Activated naive CD4-positive, alpha-beta T cell treated with anti-CD3 and anti-CD28 coated beads, Interleukin-2, amount 50 U/mL, for 72 hours (primary cell): Measurements from ENCODE around the gene IFI44. TPM values are rescaled to one million over a fixed set of nuclear protein-coding genes. Genes with fewer than 3 reads are reported as not detected.

Experiments used
- ATAC-seq, 2 donors: fragments of 150-1000 bp; cut with Tn5 transposase; 2 replicates each; pipeline ENCODE4 v1.10.0; 2021; ENCODE audit warnings: mild to moderate bottlenecking in 2 of 2, moderate library complexity in 2 of 2
- DNase-seq, 2 donors: peaks; one replicate each; pipeline ENCODE4 v3.0.0; 2021 to 2022; ENCODE audit warnings: low spot score in 2 of 2
- H3K27ac Mint-ChIP-seq, 2 donors: one replicate each; pipeline ENCODE4 v1.8.0; 2022; ENCODE audit warnings: mild to moderate bottlenecking in 2 of 2, mixed read lengths in 2 of 2
- H3K36me3 Mint-ChIP-seq, 2 donors: one replicate each; pipeline ENCODE4 v1.8.0; 2022; ENCODE audit warnings: mixed read lengths in 2 of 2
- H3K9me3 Mint-ChIP-seq, 2 donors: one replicate each; pipeline ENCODE4 v1.8.0; 2022; ENCODE audit warnings: mixed read lengths in 2 of 2
- total RNA-seq, 2 donors: library from RNA; stranded (reverse); gene quantifications; one replicate each; pipeline ENCODE4 v1.2.3, GENCODE V29; 2022

Gene IFI44
- total RNA-seq, 2 donors from 2014 or later = 13.0 to 59.4 TPM

DNA sequence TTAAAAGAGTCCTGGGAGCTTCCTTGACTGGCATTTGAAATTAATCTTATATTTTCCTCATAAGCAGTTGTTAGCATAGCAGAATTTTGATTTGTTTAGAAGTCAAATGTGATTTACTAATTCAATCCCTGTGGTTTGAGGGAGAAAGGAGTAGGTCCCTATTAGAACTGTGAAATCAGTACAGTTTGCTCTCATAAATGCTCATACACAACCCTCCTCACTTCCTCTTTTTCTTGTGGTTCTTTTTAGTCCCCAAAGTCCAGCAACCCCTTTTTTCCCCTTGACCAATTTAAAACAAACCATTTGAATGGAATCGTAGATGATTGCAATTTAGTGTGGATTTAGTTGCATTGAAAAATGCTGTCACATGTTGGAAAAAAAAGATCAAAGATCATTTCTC, 9.2 kb upstream of the IFI44 start:
- no peak overlapping the region for H3K27ac Mint-ChIP-seq
- peaks cover 0 to 10% of the 10 kb centered on the region in 2 donors for H3K9me3 Mint-ChIP-seq
- ATAC-seq (no peak), DNase-seq (no peak)
- peaks cover 21 to 70% of the 10 kb centered on the region in 2 donors for H3K36me3 Mint-ChIP-seq

- H3K9me3 Mint-ChIP-seq = peaks cover 0 to 16% of the 10 kb centered on the region in 2 donors
- H3K27ac Mint-ChIP-seq = no peak overlapping the region
- DNase-seq = no peak
- peaks cover 21 to 81% of the 10 kb centered on the region in 2 donors for H3K36me3 Mint-ChIP-seq
- no peak for ATAC-seq
These were observed 8.1 kb upstream of the IFI44 start for GRCh38 chr1:78641558-78641957.

GRCh38 chr1:78645723-78646122, 3.9 kb upstream of the IFI44 start:
- Mint-ChIP-seq H3K36me3 (peaks cover 20 to 89% of the 10 kb centered on the region in 2 donors), H3K27ac (no peak overlapping the region), H3K9me3 (peaks cover 0 to 27% of the 10 kb centered on the region in 2 donors)
- DNase-seq (no peak), ATAC-seq (no peak)

DNA sequence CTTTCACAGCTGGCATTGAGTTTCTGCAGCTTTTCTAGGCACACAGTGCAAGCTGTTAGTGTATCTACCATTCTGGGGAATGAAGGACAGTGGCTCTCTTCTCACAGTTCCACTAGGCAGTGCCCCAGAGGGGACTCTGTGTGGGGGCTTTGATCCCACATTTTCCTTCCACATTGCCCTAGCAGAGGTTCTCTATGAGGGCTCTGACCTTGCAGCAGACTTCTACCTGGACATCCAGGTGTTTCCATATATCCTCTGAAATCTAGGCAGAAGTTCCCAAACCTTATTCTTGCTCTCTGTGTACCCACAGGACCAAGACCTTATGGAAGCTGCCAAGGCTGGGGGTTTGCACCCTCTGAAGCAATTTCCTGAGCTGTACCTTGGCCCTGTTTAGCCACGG, 2.4 kb upstream of the IFI44 start:
- DNase-seq = no peak
- Mint-ChIP-seq H3K36me3 (peaks cover 18 to 74% of the 10 kb centered on the region in 2 donors), H3K27ac (peak overlapping the region in 1 of 2 donors; percentile 2), H3K9me3 (peaks cover 0 to 24% of the 10 kb centered on the region in 2 donors)
- ATAC-seq = no peak

DNA sequence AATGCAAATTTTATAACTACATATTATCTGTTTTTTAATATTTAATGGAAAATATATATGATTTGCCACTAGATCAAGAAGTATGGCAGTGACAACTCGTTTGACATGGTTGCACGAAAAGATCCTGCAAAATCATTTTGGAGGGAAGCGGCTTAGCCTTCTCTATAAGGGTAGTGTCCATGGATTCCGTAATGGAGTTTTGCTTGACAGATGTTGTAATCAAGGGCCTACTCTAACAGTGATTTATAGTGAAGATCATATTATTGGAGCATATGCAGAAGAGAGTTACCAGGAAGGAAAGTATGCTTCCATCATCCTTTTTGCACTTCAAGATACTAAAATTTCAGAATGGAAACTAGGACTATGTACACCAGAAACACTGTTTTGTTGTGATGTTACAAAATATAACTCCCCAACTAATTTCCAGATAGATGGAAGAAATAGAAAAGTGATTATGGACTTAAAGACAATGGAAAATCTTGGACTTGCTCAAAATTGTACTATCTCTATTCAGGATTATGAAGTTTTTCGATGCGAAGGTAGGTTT, 556 bp downstream of the IFI44 start:
- peak in 1 of 2 donors; percentile 30 for ATAC-seq
- H3K27ac Mint-ChIP-seq = peak overlapping the region; percentile 58 to 84
- H3K9me3 Mint-ChIP-seq = peaks cover 0 to 17% of the 10 kb centered on the region in 2 donors
- DNase-seq = no peak
- peaks cover 5 to 53% of the 10 kb centered on the region in 2 donors for H3K36me3 Mint-ChIP-seq

DNA sequence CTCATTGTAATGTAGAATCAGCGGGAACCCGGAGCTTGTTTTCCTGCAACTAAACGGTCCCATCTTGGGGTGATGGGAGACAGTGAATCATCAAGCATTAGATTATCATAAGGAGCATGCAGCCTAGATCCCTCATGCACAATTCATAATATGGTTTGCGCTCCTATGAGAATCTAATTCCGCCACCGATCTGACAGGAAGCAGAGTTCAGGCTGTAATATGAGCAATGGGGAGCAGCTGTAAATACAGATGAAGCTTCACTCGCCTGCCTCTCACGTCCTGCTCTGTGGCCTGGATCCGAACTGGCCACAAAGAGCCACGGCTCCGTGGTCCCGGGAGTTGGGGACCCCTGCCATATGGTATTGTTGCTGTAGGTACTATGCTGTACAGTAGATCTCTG, 1.6 kb downstream of the IFI44 start:
- H3K36me3 Mint-ChIP-seq = peaks cover 5 to 48% of the 10 kb centered on the region in 2 donors
- peak overlapping the region; percentile 58 to 84 for H3K27ac Mint-ChIP-seq
- ATAC-seq (peak; percentile 60 to 68), DNase-seq (no peak)
- peaks cover 0 to 12% of the 10 kb centered on the region in 2 donors for H3K9me3 Mint-ChIP-seq

DNA sequence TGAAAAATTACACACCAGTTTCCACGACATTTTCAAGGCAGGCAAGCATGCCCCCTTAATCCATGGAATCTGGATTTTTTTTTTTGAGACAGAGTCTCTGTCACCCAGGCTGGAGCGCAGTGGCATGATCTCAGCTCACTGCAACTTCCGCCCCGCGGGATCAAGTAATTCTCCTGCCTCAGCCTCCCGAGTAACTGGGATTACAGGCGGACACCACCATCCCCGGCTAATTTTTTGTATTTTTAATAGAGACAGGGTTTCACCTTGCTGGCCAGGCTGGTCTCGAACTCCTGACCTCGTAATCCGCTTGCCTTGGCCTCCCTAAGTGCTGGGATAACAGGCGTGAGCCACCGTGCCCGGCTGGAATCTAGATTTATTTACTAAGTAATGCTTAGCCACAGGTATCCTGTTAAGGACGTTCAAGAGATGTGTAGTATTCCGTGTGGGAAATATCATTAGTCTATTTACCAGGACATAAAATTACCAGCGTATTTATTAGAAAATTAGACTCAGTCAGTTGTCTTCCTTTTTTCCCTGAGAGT, 2.5 kb downstream of the IFI44 start:
- no peak for DNase-seq
- H3K36me3 Mint-ChIP-seq = peaks cover 5 to 40% of the 10 kb centered on the region in 2 donors
- H3K9me3 Mint-ChIP-seq = peaks cover 0 to 11% of the 10 kb centered on the region in 2 donors
- no peak for ATAC-seq
- H3K27ac Mint-ChIP-seq = no peak overlapping the region

GRCh38 chr1:78658901-78659300, 9.3 kb downstream of the IFI44 start:
- Mint-ChIP-seq H3K36me3 (peaks cover 9 to 18% of the 10 kb centered on the region in 2 donors), H3K9me3 (no peaks in the 10 kb centered on the region), H3K27ac (peak overlapping the region in 1 of 2 donors; percentile 56)
- DNase-seq (no peak), ATAC-seq (no peak)

- no peak for DNase-seq
- ATAC-seq = no peak
- Mint-ChIP-seq H3K36me3 (peaks cover 0 to 14% of the 10 kb centered on the region in 2 donors), H3K27ac (no peak overlapping the region), H3K9me3 (no peaks in the 10 kb centered on the region)
These were observed 14.3 kb downstream of the IFI44 start for GRCh38 chr1:78663923-78664322.

DNA sequence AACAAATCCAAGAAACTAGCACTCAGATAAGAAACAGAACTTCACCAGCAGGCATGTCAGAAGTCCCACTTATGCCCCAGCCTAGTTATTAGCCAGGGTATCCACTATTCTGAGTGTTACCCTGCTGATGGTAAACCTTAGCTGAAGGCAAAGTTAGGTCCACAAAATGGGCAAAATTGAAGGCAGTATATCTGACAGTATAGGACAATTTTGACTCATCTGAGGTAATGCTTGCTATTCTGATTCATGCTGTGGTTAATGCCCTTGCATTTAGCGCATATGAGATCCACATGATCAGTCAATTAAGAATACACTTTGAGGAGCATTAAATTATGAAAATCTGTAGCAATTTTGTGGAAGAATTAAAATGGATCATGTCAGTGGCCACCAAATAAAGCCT, 15.1 kb downstream of the IFI44 start:
- ATAC-seq = peak; percentile 65 to 83
- DNase-seq = no peak
- Mint-ChIP-seq H3K36me3 (peaks cover 0 to 8% of the 10 kb centered on the region in 2 donors), H3K27ac (no peak overlapping the region), H3K9me3 (no peaks in the 10 kb centered on the region)

- Mint-ChIP-seq H3K9me3 (no peaks in the 10 kb centered on the region), H3K36me3 (peaks cover 0 to 6% of the 10 kb centered on the region in 2 donors), H3K27ac (no peak overlapping the region)
- ATAC-seq (no peak), DNase-seq (no peak)
These were observed 16.2 kb downstream of the IFI44 start for GRCh38 chr1:78665809-78666208.

GRCh38 chr1:78667939-78668338, 18.3 kb downstream of the IFI44 start:
- H3K27ac Mint-ChIP-seq = no peak overlapping the region
- H3K36me3 Mint-ChIP-seq = peaks cover 0 to 6% of the 10 kb centered on the region in 2 donors
- no peak for ATAC-seq
- no peak for DNase-seq
- H3K9me3 Mint-ChIP-seq = no peaks in the 10 kb centered on the region

DNA sequence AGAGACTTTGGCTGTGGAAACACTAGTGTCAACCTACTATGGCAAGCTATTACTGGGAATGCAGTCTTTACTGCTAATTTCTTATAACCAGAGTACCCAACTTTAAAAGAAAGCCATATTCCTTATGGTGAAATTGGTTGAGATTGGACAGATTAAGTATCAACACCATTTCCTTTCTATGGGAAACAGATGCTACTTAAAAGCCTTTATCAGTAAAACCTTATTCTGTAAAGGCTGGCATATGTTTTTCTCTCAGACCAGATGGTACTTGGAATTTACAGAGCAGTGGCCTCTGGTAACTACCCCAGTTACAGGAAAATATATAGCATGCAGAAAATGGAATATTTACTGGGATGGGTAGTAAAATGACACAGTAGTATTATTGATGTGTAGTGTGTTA, 18.8 kb downstream of the IFI44 start:
- no peak for ATAC-seq
- Mint-ChIP-seq H3K27ac (no peak overlapping the region), H3K9me3 (no peaks in the 10 kb centered on the region)

GRCh38 chr1:78672428-78672827, 22.8 kb downstream of the IFI44 start:
- no peak for ATAC-seq
- Mint-ChIP-seq H3K9me3 (no peaks in the 10 kb centered on the region), H3K36me3 (no peaks in the 10 kb centered on the region), H3K27ac (no peak overlapping the region)
- no peak for DNase-seq

More for the DNA sequence above, 18.8 kb downstream of the IFI44 start:
- H3K36me3 Mint-ChIP-seq = peaks cover 0 to 2% of the 10 kb centered on the region in 2 donors
- no peak for DNase-seq

- DNase-seq = peak in 1 of 2 donors; percentile 30
- peak in 1 of 2 donors; percentile 47 for ATAC-seq
- no peaks in the 10 kb centered on the region for H3K36me3 Mint-ChIP-seq
- no peak overlapping the region for H3K27ac Mint-ChIP-seq
- H3K9me3 Mint-ChIP-seq = no peaks in the 10 kb centered on the region
These were observed 23.5 kb downstream of the IFI44 start for GRCh38 chr1:78673120-78673519.

- H3K27ac Mint-ChIP-seq = no peak overlapping the region
- ATAC-seq (peak; percentile 53 to 58), DNase-seq (peak in 1 of 2 donors; percentile 60)
These were observed 26.8 kb downstream of the IFI44 start for GRCh38 chr1:78676347-78676982.

GRCh38 chr1:78676993-78677392, 27.4 kb downstream of the IFI44 start:
- no peak for ATAC-seq
- Mint-ChIP-seq H3K27ac (no peak overlapping the region), H3K9me3 (no peaks in the 10 kb centered on the region), H3K36me3 (no peaks in the 10 kb centered on the region)
- no peak for DNase-seq

More at GRCh38 chr1:78676347-78676982, 26.8 kb downstream of the IFI44 start:
- H3K9me3 Mint-ChIP-seq = no peaks in the 10 kb centered on the region
- H3K36me3 Mint-ChIP-seq = no peaks in the 10 kb centered on the region

DNA sequence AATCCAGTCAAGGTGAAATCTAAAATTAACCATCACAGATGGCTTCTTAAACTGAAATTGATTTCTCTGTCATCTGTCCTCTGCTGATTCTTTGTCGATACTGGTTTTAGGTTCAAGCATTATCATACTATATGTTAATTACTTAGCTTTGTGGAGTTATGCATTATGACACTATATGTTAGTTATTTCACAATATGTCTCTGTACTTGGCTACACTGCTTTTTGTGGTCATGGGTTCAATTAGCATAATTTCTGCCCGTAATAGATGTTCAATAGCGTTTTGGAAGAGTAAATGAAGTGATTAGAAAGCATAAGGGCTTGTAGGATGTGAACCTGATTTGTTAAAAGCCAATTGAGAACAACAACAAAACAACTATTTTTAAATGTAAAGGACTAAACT, 28.2 kb downstream of the IFI44 start:
- ATAC-seq (no peak), DNase-seq (no peak)
- Mint-ChIP-seq H3K36me3 (no peaks in the 10 kb centered on the region), H3K9me3 (no peaks in the 10 kb centered on the region), H3K27ac (peak overlapping the region in 1 of 2 donors; percentile 9)
